HG03571 (cell line): Measurements from ENCODE around the gene FOXP1.
"Not testable (repeated sequence)": the region's sequence is repeated elsewhere in the genome, so short reads cannot be mapped to it uniquely, and the experiment has no call there.

Experiments used
- ATAC-seq: cut with Tn5 transposase; IDR thresholded peaks from one replicate; pipeline ENCODE4 v1.9.1; 2021; ENCODE audit not compliant: unreplicated experiment

FOXP1 gene

GRCh38 chr3:71351403-71352149, 232.0 kb downstream of the FOXP1 start:
- ATAC-seq, result no peak

- ATAC-seq, result no peak
These were observed 232.5 kb downstream of the FOXP1 start for GRCh38 chr3:71350998-71351397.

GRCh38 chr3:71348831-71349230, 234.7 kb downstream of the FOXP1 start:
- ATAC-seq, result no peak

- no peak for ATAC-seq
These were observed 235.4 kb downstream of the FOXP1 start for GRCh38 chr3:71348001-71348632.

GRCh38 chr3:71346061-71346460, 237.5 kb downstream of the FOXP1 start:
- no peak for ATAC-seq

GRCh38 chr3:71345429-71346040, 238.0 kb downstream of the FOXP1 start:
- ATAC-seq, result no peak

- no peak for ATAC-seq
These were observed 241.8 kb downstream of the FOXP1 start for GRCh38 chr3:71341721-71342120.

GRCh38 chr3:71339049-71339448, 244.5 kb downstream of the FOXP1 start:
- ATAC-seq, result no peak

- ATAC-seq, result no peak
These were observed 250.7 kb downstream of the FOXP1 start for GRCh38 chr3:71332813-71333212.

GRCh38 chr3:71330909-71331308, 252.6 kb downstream of the FOXP1 start:
- ATAC-seq, result no peak

GRCh38 chr3:71330505-71330904, 253.0 kb downstream of the FOXP1 start:
- no peak for ATAC-seq

- no peak for ATAC-seq
These were observed 253.7 kb downstream of the FOXP1 start for GRCh38 chr3:71329817-71330216.

GRCh38 chr3:71328926-71329325, 254.6 kb downstream of the FOXP1 start:
- no peak for ATAC-seq

GRCh38 chr3:71327936-71328335, 255.6 kb downstream of the FOXP1 start:
- ATAC-seq, result no peak

- ATAC-seq, result no peak
These were observed 257.8 kb downstream of the FOXP1 start for GRCh38 chr3:71325715-71326114.

- not testable (repeated sequence) for ATAC-seq
These were observed 259.3 kb downstream of the FOXP1 start for GRCh38 chr3:71324224-71324623.

GRCh38 chr3:71323558-71323957, 260.0 kb downstream of the FOXP1 start:
- ATAC-seq, result no peak

- ATAC-seq, result no peak
These were observed 261.4 kb downstream of the FOXP1 start for GRCh38 chr3:71322154-71322553.

GRCh38 chr3:71319771-71320170, 263.8 kb downstream of the FOXP1 start:
- no peak for ATAC-seq

GRCh38 chr3:71318458-71318827, 265.1 kb downstream of the FOXP1 start:
- no peak for ATAC-seq

GRCh38 chr3:71317749-71318457, 265.6 kb downstream of the FOXP1 start:
- ATAC-seq, result no peak

GRCh38 chr3:71317140-71317539, 266.4 kb downstream of the FOXP1 start:
- no peak for ATAC-seq
